Stimulated activated CD8-positive, alpha-beta memory T cell treated with anti-CD3 and anti-CD28 coated beads, Interleukin-7, amount 100 ng/mL, for 24 hours (primary cell): ENCODE results near the gene ZNF184.

Source experiments
- DNase-seq: peaks from one replicate; pipeline ENCODE4 v3.0.0-alpha.2; 2020; ENCODE audit warnings: low read depth

Gene ZNF184

GRCh38 chr6:27479319-27480182, 6.6 kb upstream of the ZNF184 start:
- DNase-seq, result peak; percentile 68

GRCh38 chr6:27478706-27479318, 5.9 kb upstream of the ZNF184 start:
- peak; percentile 70 for DNase-seq

GRCh38 chr6:27478141-27478705, 5.3 kb upstream of the ZNF184 start:
- DNase-seq, result no peak

- no peak for DNase-seq
Measured at GRCh38 chr6:27477318-27478013, 4.6 kb upstream of the ZNF184 start.

GRCh38 chr6:27476090-27476489, 3.2 kb upstream of the ZNF184 start:
- no peak for DNase-seq

GRCh38 chr6:27474672-27475071, 1.8 kb upstream of the ZNF184 start:
- no peak for DNase-seq

GRCh38 chr6:27474172-27474465, 1.2 kb upstream of the ZNF184 start:
- DNase-seq, result no peak

- DNase-seq, result no peak
Measured at GRCh38 chr6:27472182-27472616, 706 bp downstream of the ZNF184 start.

GRCh38 chr6:27471365-27472115, 1.4 kb downstream of the ZNF184 start:
- DNase-seq, result no peak

GRCh38 chr6:27470023-27470422, 2.9 kb downstream of the ZNF184 start:
- DNase-seq, result no peak

- DNase-seq, result no peak
Measured at GRCh38 chr6:27468334-27468733, 4.6 kb downstream of the ZNF184 start.

- no peak for DNase-seq
Measured at GRCh38 chr6:27452496-27452897, 20.4 kb downstream of the ZNF184 start.

- DNase-seq, result no peak
Measured at GRCh38 chr6:27451660-27452390, 21.1 kb downstream of the ZNF184 start.

GRCh38 chr6:27448456-27448855, 24.4 kb downstream of the ZNF184 start:
- no peak for DNase-seq

GRCh38 chr6:27442932-27443331, 30.0 kb downstream of the ZNF184 start:
- DNase-seq, result no peak

GRCh38 chr6:27441001-27441400, 31.9 kb downstream of the ZNF184 start:
- DNase-seq, result no peak

GRCh38 chr6:27439371-27439770, 33.5 kb downstream of the ZNF184 start:
- no peak for DNase-seq

GRCh38 chr6:27433714-27434113, 39.2 kb downstream of the ZNF184 start:
- DNase-seq, result no peak

- DNase-seq, result no peak
Measured at GRCh38 chr6:27428966-27429365, 43.9 kb downstream of the ZNF184 start.

GRCh38 chr6:27428502-27428901, 44.4 kb downstream of the ZNF184 start:
- DNase-seq, result no peak

GRCh38 chr6:27426045-27426620, 46.8 kb downstream of the ZNF184 start:
- no peak for DNase-seq
